ENCODE measurements around the gene NOVA2. TPM values are rescaled to one million over a fixed set of nuclear protein-coding genes. Genes with fewer than 3 reads are reported as not detected.

NOVA2 gene, protein sequence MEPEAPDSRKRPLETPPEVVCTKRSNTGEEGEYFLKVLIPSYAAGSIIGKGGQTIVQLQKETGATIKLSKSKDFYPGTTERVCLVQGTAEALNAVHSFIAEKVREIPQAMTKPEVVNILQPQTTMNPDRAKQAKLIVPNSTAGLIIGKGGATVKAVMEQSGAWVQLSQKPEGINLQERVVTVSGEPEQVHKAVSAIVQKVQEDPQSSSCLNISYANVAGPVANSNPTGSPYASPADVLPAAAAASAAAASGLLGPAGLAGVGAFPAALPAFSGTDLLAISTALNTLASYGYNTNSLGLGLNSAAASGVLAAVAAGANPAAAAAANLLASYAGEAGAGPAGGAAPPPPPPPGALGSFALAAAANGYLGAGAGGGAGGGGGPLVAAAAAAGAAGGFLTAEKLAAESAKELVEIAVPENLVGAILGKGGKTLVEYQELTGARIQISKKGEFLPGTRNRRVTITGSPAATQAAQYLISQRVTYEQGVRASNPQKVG
- total RNA-seq: 10 to 100 TPM in 1 of 2 donors, 1 to 10 TPM in 1; 6.4 to 12.6 TPM
- 10 to 100 TPM in 4 of 6 donors, 1 to 10 TPM in 2; 7.1 to 13.9 (median 11.5) TPM for polyA plus RNA-seq (ENCODE audit: insufficient read length in 6 of 6)
- long read RNA-seq, donor 1, full-length matches to known transcripts: 4 of 4 reads
- long read RNA-seq, donor 1, partial matches to known transcripts: 0 of 4 reads
- long read RNA-seq, donor 1, other reads (novel, unspliced or antisense): 0 of 4 reads
- long read RNA-seq, donor 2, full-length matches to known transcripts: 4 of 4 reads
- long read RNA-seq, donor 2, partial matches to known transcripts: 0 of 4 reads
- long read RNA-seq, donor 2, other reads (novel, unspliced or antisense): 0 of 4 reads
- long read RNA-seq, donor 3, full-length matches to known transcripts: 1 of 1 reads
- long read RNA-seq, donor 3, partial matches to known transcripts: 0 of 1 reads
- long read RNA-seq, donor 3, other reads (novel, unspliced or antisense): 0 of 1 reads
- long read RNA-seq, donor 4: 0 reads
- long read RNA-seq, donor 5, full-length matches to known transcripts: 1 of 1 reads
- long read RNA-seq, donor 5, partial matches to known transcripts: 0 of 1 reads
- long read RNA-seq, donor 5, other reads (novel, unspliced or antisense): 0 of 1 reads
- long read RNA-seq, donor 6: 0 reads
- long read RNA-seq, donor 7: 0 reads
- long read RNA-seq, donor 8, full-length matches to known transcripts: 1 of 1 reads
- long read RNA-seq, donor 8, partial matches to known transcripts: 0 of 1 reads
- long read RNA-seq, donor 8, other reads (novel, unspliced or antisense): 0 of 1 reads
- long read RNA-seq, donor 9: 0 reads
- long read RNA-seq, donor 10: 0 reads
- long read RNA-seq, donor 11: 0 reads
- long read RNA-seq, donor 12, full-length matches to known transcripts: 4 of 4 reads
- long read RNA-seq, donor 12, partial matches to known transcripts: 0 of 4 reads
- long read RNA-seq, donor 12, other reads (novel, unspliced or antisense): 0 of 4 reads

DNA sequence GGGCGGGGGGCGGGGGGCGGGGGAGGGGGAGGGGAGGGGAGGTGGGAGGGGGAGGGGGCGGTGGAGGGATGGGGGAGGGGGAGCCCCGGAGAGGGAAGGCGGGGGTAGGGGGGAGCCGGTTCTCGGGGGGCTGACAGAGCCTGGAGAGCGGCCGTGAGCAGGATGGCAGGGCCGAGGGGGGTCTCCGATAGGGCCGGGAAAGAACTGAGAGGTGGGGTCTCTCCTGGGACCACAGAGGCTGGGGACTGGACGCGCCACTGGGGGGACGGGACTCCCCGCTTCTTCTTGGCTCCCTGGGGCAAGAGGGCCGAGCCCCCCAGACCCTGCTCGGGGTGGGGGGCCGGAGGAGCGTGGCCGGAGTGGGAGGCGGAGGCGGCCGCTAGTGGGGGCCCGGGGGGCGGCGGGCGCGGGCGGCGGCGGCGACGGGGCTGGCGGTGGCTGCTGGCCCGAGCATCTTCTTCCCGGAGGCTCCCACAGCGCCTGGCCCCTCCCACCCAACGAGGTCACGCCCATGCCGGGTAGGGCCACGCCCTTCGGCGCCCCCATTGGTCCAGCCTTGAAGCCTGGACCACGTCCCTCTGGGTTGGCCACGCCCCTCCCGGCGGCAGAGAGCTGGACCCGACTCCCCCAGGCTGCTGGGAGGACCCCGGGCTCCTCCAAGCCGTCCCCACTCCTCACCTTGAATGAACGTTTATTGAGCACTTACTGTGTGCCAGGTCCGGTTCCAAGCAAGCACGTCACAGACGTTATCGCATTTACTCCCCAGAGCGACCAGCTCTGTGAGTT lies at the start of gene NOVA2:
NOVA2 (minus strand) TSS at position 313 of the 786 bp plus-strand sequence. CDS start 514 bp downstream, outside the sequence.
- H3K27ac ChIP-seq: peak within 1 kb of the TSS; percentile 15 to 50
- H3K4me1 ChIP-seq: peaks cover 0 to 10% of the 10 kb centered on the region in 2 donors
- H3K9me3 ChIP-seq: no peaks in the 10 kb centered on the region
- intact Hi-C loops (cut with DNase I): no loop called here
- TF ChIP-seq, protein P1, sequence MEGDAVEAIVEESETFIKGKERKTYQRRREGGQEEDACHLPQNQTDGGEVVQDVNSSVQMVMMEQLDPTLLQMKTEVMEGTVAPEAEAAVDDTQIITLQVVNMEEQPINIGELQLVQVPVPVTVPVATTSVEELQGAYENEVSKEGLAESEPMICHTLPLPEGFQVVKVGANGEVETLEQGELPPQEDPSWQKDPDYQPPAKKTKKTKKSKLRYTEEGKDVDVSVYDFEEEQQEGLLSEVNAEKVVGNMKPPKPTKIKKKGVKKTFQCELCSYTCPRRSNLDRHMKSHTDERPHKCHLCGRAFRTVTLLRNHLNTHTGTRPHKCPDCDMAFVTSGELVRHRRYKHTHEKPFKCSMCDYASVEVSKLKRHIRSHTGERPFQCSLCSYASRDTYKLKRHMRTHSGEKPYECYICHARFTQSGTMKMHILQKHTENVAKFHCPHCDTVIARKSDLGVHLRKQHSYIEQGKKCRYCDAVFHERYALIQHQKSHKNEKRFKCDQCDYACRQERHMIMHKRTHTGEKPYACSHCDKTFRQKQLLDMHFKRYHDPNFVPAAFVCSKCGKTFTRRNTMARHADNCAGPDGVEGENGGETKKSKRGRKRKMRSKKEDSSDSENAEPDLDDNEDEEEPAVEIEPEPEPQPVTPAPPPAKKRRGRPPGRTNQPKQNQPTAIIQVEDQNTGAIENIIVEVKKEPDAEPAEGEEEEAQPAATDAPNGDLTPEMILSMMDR (IDR thresholded peaks at IDR 0.05): no peak
- peaks cover 37 to 84% of the 10 kb centered on the region in 2 donors for H3K27me3 ChIP-seq
- peak; percentile 71 for ATAC-seq
- peak within 1 kb of the TSS in 1 of 2 donors; percentile 46 for H3K4me3 ChIP-seq
- peak in 3 of 4 donors; percentile 48 to 80 (median 51) for DNase-seq
- H3K36me3 ChIP-seq: no peaks in the 10 kb centered on the region

DNA sequence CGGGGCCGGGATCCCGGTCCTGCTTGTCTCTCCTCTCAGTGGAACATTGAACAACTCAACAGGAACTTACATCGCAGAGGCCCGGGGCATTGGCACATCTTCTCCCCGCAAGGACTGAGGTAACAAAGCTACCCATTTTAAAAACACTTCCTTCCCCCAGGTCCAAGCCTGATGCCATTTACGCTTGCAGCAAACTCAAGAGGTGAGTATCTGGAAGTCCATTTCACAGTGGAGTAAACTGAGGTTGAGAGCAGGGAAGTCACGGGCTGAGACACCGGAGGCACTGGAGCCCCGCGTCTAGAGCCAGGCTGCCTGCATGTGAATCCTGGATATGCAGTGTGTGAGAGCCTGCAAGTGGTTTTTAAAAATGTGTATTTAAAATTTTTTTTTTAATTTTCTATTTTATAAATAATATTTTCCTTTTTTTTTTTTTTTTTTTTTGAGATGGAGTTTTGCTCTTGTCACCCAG lies 49.7 kb upstream of the NOVA2 start:
- no peak for DNase-seq
- Histone ChIP-seq H3K9me3 (no peaks in the 10 kb centered on the region), H3K4me1 (peaks cover 0 to 29% of the 10 kb centered on the region in 2 donors), H3K27me3 (peaks cover 17 to 64% of the 10 kb centered on the region in 2 donors), H3K36me3 (no peaks in the 10 kb centered on the region), H3K4me3 (peak overlapping the region in 1 of 2 donors; percentile 28), H3K27ac (peak overlapping the region in 1 of 2 donors; percentile 92)
- TF ChIP-seq, protein P1 (IDR thresholded peaks at IDR 0.05): no peak
- intact Hi-C loops (cut with DNase I): no loop called here
- no peak for ATAC-seq

DNA sequence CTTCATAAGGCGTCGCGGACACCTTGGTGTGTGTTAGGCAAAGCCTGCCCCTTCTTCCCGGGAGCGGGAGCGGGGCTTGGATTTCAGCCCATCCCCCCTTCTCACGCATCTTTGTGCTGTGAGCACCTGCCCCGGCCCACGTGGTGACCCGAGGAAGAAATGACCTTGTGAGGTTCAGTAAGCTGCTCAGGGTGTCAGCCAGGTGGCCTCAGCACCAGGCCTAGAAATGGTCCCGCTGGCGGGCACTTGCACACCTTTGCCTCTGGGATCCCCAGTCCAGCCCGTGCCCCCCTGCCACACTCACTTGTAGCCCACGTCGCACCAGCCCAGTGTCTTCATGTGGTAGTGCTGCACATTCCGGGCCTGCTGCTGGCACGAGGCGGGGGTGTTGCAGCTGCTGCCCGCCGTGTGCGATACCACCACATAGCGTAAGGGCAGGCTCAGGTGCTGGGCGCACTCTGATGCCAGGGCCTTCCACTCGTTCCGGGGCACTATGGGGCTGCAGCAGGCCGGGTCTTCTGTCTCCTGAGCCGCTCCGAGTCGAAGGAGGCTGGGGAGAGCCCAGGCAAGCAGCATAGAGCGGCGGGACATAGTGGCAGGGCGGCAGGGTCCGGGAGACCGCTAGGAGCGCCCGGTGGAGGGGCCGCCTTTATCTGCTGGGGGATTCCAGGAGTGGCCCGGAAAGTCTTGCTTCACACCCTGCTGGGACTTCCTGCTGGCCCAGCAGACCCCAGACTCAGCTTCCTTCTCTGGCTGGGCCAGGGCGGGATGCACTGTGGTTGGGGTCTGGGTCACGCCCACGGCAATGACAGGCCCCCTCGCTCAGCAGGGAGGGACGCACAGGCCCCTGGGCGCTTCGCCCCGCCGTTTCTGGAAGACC lies 49.0 kb upstream of the NOVA2 start, which contains the start of gene PGLYRP1:
PGLYRP1 (minus strand) TSS at position 623 of the 880 bp plus-strand sequence; CDS start at position 591, 32 bp downstream.
- peak within 1 kb of the TSS in 1 of 2 donors; percentile 92 for H3K27ac ChIP-seq
- peak in 2 of 4 donors; percentile 31 to 86 for DNase-seq
- no peaks in the 10 kb centered on the region for H3K9me3 ChIP-seq
- TF ChIP-seq, protein P1 (IDR thresholded peaks at IDR 0.05): no peak
- ATAC-seq: no peak
- peaks cover 0 to 29% of the 10 kb centered on the region in 2 donors for H3K4me1 ChIP-seq
- peaks cover 17 to 60% of the 10 kb centered on the region in 2 donors for H3K27me3 ChIP-seq
- peak within 1 kb of the TSS in 1 of 2 donors; percentile 28 for H3K4me3 ChIP-seq
- H3K36me3 ChIP-seq: no peaks in the 10 kb centered on the region
- intact Hi-C loops (cut with DNase I): no loop called here

Data from left lung (tissue), 14 donors.